RPMI8226 (cell line): ENCODE results near the gene PLCH1.
A peak's percentile ranks its signal among the peaks of the same experiment; 100 is the strongest.

Source experiments
- DNase-seq: peaks from one replicate; pipeline ENCODE4 v3.0.0-alpha.2; 2015

The PLCH1 gene, protein sequence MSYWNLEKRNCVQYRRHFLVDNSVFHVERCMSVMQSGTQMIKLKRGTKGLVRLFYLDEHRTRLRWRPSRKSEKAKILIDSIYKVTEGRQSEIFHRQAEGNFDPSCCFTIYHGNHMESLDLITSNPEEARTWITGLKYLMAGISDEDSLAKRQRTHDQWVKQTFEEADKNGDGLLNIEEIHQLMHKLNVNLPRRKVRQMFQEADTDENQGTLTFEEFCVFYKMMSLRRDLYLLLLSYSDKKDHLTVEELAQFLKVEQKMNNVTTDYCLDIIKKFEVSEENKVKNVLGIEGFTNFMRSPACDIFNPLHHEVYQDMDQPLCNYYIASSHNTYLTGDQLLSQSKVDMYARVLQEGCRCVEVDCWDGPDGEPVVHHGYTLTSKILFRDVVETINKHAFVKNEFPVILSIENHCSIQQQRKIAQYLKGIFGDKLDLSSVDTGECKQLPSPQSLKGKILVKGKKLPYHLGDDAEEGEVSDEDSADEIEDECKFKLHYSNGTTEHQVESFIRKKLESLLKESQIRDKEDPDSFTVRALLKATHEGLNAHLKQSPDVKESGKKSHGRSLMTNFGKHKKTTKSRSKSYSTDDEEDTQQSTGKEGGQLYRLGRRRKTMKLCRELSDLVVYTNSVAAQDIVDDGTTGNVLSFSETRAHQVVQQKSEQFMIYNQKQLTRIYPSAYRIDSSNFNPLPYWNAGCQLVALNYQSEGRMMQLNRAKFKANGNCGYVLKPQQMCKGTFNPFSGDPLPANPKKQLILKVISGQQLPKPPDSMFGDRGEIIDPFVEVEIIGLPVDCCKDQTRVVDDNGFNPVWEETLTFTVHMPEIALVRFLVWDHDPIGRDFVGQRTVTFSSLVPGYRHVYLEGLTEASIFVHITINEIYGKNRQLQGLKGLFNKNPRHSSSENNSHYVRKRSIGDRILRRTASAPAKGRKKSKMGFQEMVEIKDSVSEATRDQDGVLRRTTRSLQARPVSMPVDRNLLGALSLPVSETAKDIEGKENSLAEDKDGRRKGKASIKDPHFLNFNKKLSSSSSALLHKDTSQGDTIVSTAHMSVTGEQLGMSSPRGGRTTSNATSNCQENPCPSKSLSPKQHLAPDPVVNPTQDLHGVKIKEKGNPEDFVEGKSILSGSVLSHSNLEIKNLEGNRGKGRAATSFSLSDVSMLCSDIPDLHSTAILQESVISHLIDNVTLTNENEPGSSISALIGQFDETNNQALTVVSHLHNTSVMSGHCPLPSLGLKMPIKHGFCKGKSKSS (N-terminal part only)

DNA sequence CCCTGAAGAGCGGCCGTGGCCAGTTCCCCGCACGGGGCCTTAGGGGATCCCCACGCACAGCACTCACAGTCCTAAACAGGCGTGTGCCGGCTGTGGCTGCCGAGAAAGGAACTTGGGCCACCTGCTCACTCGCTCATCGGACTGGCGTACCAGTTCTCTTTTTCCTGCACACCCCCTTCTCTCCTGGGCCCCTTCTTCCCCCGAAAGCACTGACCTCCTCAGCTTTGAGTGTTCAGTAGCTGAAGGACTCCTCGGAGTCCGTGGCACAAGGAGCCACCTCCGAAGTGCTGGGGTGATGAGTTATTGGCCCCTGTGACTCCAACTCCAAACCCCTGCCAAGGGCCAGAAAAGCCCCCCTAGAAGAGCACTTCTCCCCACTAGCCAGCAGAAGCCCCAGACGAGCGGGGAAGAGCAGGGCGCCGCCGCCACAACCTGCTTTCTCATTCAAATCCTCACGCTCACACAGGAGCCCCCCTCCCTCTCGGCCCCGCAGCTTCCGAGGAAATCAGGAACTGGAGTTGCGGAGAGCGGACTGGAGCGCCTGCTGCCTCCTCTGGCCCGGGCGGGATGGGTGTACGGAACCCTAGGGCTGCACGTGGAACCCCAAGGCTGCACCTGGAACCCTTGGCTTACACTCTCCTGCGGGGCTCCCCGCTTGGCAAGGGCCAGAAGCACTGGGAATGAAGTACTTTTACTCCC is at the start of gene PLCH1:
PLCH1 (minus strand) TSS at position 446 of the 699 bp plus-strand sequence. CDS start 40,847 bp downstream, outside the sequence.
- DNase-seq, result peak; percentile 66

- no peak for DNase-seq
Observed at GRCh38 chr3:155792532-155792931, 47.7 kb upstream of the PLCH1 start.

GRCh38 chr3:155791190-155791589 is 46.3 kb upstream of the PLCH1 start:
- peak; percentile 30 for DNase-seq

DNA sequence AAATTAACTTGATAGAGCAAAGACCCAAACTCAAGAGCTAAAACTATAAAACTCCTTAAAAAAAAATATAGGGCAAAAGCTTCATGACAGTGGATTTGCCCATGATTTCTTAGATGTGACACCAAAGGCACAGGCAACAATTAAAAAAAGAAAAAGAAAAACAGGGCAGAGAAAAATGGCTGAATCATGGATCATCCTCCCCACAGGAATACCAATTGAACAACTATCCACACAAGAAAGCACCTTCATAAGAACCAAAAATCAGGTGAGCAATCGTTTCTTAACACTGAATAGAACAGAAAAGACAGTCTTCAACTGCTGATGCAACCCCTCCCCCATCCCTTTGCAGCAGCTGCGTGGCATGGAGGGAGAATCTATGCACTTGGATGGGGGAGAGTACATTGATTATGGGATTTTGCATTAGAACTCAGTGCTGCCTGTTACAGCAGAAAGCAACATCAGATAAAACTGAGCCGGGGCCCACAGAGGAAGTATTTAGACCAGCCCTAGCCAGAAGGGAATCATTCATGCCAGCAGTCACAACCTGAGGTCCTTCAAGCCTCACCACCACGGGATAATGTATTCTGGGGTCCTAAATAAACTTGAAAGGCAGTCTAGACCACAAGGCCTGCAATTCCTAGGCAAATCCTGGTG is 45.5 kb upstream of the PLCH1 start:
- DNase-seq, result no peak

DNA sequence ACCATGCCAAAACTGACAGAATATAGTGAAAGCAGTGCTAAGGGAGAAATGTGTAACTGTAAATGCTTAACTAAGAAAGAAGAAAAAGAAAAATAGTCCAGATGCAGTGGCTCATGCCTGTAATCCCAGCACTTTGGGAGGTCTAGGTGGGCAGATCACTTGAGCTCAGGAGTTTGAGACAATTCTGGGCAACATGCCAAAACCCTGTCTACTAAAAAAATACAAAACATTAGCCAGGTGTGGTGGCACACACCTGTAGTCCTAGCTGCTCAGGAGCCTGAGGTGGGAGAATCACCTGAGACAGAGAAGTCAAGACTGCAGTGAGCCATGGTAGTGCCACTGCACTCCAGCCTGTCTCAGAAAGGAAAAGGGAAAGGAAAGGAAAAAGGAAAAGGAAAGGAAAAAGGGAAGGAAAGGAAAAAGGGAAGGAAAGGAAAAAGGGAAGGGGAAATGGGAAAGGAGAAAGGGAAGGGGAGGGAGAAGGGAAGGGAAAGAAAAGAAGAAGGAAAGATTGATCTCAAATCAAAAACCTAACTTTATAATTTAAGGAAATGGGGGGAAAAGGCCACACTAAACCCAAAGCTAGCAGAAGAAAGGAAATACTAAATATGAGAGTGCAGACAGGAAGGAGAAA is 40.9 kb upstream of the PLCH1 start:
- peak; percentile 54 for DNase-seq

DNA sequence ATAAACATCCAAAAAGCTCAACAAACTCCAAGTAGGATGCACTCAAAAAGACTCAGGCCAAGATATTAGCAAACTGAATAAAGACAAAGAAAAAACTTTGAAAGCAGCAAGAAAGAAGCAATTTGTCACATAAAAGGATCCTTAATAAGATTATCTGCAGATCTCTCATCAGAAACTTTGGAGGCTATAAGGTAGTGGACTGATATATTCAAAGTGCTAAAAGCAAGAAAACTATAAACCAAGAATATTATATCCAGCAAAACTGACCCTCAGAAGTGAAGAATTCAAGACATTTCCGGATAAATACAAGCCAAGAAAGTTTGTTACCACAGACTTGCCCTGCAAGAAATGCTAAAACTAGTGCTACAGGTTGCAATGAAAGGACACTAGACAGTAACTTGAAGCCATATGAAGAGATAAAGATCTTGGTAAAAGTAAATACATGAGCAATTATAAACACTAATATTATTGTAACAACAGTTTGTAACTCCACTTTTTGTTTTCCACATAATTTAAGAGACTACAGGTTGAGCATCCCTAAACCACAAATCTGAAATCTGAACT is 37.6 kb upstream of the PLCH1 start:
- DNase-seq, result no peak

DNA sequence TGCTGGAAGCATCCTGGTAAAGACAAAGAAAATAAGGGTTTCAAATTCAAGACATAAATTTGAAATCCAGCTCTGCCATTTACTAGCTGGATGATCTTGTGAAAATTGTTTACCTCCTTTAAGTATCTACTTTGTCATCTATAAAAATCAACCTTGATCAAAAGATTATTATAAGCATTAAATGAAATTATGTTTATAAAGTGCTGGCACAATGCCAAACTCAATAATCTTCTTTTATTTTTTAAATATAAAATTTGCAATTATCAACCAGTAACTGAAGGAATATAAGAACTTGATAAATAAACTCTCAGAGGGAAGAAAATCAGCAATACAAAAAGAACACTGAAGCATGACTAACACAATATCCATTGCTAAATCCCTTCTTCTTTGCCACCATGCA is 35.4 kb upstream of the PLCH1 start:
- DNase-seq, result no peak

DNA sequence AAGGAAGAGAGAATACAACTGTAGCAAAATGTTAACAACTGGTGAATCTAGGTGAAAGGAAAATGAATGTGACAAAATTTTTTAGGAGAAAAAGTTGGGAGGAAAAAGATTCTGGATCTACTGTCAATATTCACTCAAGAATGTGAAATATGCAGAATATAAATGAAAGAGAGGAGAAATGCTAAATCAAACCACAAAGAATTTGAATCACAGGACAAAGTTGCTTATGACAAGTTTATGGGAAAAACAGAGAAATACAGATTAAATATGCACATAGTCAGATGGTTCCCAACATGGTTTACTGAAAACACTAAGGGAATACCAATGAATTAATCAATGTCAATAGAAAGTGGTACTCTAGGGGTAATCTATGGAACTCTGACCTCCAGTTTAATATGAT is 33.6 kb upstream of the PLCH1 start:
- no peak for DNase-seq

DNA sequence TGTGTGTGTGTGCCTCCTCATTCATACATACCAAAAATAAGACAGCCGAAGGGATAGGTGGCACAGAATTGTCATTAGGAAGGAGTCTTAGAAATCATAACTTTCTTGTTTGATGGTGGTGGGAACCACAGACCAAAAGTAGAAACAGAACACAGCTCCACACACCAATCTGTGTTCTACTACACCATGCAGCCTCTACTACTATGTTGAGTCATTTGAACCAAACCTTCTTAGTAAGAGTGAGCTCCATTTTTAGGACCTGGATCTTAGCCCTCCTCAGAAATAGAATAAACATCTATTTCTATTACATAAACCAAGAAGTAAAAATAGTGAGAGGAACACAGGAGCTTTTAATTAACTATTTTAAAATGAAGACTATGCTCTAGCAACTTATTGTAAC is 27.9 kb upstream of the PLCH1 start:
- no peak for DNase-seq

DNA sequence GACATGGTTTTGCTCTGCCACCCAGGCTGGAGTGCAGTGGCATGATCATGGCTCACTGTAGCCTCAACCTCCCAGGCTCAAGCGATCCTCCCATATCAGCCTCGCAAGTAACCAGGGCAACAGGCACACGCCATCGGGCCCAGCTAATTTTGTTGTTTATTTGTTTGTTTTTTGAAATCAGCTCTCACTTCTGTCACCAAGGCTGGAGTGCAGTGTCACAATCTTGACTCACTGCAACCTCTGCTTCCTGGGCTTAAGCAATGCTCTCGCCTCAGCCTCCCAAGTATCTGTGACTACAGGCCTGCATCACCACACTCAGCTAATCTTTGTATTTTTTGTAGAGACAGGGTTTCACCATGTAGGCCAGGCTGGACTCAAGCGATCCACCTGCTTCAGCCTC is 26.3 kb upstream of the PLCH1 start:
- DNase-seq, result no peak

DNA sequence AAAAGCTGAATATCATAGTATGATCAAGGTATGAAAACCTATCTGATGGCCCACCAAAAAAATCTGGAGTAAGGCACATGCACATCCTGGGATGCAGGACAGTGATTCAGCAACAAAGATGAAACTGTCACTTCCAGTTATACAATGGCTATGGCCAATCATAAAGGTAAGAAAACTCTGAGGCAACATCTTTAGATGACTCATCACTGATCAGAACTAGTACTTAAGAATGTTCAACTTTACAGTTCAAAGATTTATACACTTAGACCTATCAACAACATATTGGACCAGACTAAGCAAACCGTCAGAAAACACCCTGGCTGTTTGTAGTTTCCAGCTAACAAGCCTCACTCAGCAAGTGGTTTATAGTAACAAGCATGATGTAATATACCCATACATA is 21.3 kb upstream of the PLCH1 start:
- no peak for DNase-seq

- DNase-seq, result no peak
Observed at GRCh38 chr3:155763870-155764463, 19.1 kb upstream of the PLCH1 start.

GRCh38 chr3:155760653-155761052 is 15.8 kb upstream of the PLCH1 start:
- no peak for DNase-seq

DNA sequence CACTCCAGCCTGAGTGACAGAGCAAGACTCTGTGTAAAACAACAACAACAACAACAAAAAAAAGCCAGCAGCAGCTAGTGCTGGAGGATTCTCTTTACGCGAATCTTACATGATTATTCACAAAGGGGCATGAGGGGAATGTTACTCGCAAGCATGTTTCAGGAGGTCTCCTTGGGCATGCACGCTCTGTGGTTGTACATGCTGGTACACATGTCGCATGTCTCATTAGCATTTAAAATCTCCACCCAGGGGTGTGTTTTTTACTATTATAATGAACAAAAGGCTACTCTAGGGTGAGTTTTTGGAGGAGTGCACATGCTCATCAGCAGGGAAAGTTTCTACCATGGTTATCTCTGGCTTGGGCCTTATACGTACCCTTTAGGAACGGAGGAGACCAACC is 12.7 kb upstream of the PLCH1 start:
- DNase-seq, result no peak

- DNase-seq, result peak; percentile 69
Observed at GRCh38 chr3:155753038-155753639, 8.3 kb upstream of the PLCH1 start.

GRCh38 chr3:155748611-155749365 is 3.9 kb upstream of the PLCH1 start:
- no peak for DNase-seq

GRCh38 chr3:155747946-155748290 is 3.0 kb upstream of the PLCH1 start:
- DNase-seq, result no peak

GRCh38 chr3:155747286-155747945 is 2.5 kb upstream of the PLCH1 start:
- DNase-seq, result no peak

- no peak for DNase-seq
Observed at GRCh38 chr3:155746703-155747102, 1.8 kb upstream of the PLCH1 start.
